ENCODE measurements around the gene EI24.

EI24 gene

DNA sequence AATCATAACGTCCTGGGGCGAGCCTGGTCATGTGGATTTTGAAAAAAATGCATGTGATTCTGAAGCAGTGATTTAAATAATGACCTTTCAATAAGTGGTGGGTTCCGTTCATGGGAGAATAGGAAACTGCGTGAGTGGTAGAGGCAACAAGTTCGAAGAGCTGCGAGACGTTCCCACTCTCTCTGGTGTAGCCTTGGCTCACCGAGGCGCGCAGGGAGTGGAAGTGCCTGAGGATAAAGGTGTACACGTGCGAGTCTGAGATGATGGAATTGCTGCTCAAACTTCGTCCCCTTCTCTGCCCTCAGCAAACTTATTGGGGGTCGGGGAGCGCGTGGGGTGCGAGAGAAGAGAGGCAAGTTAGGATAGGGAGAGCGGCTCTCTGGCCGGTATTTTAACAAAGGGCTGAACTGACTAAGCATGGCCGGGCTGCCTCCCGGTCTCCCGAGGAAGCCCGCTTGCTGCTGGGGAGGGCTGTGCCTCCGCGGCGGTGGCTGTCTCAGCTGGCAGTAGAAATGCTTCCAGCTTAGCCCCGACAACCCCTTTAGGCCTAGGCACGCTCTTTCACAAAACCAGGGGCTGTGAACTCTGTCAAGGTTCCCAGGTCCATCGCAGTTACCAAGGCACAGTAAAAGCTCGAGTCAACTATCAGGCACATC, 22.5 kb downstream of the EI24 start:
- TF ChIP-seq YY1 (IDR thresholded peaks at IDR 0.05; ENCODE audit: insufficient read depth, insufficient read length): no peak
- no peak for TF ChIP-seq SUZ12 (IDR thresholded peaks at IDR 0.05; ENCODE audit: extremely low read depth, insufficient read depth, insufficient read length)
- no peak for TF ChIP-seq ZNF274 (IDR thresholded peaks at IDR 0.05; ENCODE audit: low read depth, low read length)
- DNase-seq (ENCODE audit: low read depth, low spot score): peak; percentile 18
- peaks cover 11% of the 10 kb centered on the region for H3K36me3 ChIP-seq (ENCODE audit: insufficient read depth, insufficient read length, low read length)
- no peaks in the 10 kb centered on the region for H3K4me1 ChIP-seq (ENCODE audit: insufficient read depth, insufficient read length)
- H3K27me3 ChIP-seq (ENCODE audit: insufficient read depth, insufficient read length): no peaks in the 10 kb centered on the region
- H3K4me3 ChIP-seq (ENCODE audit: insufficient read length, low read depth): peak overlapping the region; percentile 84
- peak overlapping the region; percentile 95 for H3K9ac ChIP-seq (ENCODE audit: insufficient read length, low read depth)
- no peaks in the 10 kb centered on the region for H3K9me3 ChIP-seq (ENCODE audit: insufficient read depth, low read length)

DNA sequence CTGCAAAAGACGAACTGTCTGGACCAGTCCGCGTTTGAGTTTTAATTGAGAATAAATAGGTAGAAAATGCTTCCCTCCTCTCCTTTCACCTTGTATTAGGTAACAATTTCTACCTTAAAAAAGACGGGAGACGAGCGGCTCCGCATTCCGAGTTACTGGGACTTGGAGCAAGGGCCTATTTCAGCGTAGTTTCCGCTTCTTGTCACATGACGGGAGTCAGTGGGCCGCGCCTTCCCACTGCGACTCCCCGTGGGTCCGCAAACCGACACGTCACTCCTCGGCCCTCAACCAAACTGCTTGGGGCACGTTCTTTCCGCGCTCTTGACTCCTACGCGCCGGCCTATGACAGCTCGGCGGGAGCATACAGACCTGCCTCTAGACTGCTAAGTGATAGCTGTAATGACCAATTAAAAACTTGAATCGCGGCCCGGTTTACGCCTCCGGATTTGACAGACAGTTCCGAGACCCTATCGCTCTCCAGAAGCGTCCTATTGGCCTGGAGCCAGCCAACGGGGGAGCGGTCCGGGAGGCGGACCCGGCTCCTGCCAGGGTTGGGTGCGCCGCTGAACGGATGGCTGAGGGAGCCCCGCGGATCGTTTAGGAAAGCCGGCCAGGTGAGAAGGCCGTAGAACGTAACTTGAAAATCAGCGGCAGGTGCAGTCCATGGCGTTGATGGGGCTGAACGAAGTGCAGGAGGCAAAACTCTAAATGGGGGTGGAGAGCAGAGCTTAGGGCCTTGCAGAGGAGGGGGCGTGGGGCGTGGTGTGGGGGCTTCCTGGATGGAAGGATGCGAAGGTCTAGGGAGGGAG, 23.2 kb downstream of the EI24 start, which contains the start of gene STT3A:
TSS of gene STT3A (plus strand) at position 548 of the 809 bp plus-strand sequence. CDS start 3,064 bp downstream, outside the sequence.
- Histone ChIP-seq H3K4me1 (ENCODE audit: insufficient read depth, insufficient read length) (no peaks in the 10 kb centered on the region), H3K9ac (ENCODE audit: insufficient read length, low read depth) (peak within 1 kb of the TSS; percentile 95), H3K36me3 (ENCODE audit: insufficient read depth, insufficient read length, low read length) (peaks cover 18% of the 10 kb centered on the region), H3K27me3 (ENCODE audit: insufficient read depth, insufficient read length) (no peaks in the 10 kb centered on the region), H3K4me3 (ENCODE audit: insufficient read length, low read depth) (peak within 1 kb of the TSS; percentile 94), H3K9me3 (ENCODE audit: insufficient read depth, low read length) (no peaks in the 10 kb centered on the region)
- TF ChIP-seq ZNF274 (IDR thresholded peaks at IDR 0.05; ENCODE audit: low read depth, low read length) (no peak), SUZ12 (IDR thresholded peaks at IDR 0.05; ENCODE audit: extremely low read depth, insufficient read depth, insufficient read length) (no peak), YY1 (IDR thresholded peaks at IDR 0.05; ENCODE audit: insufficient read depth, insufficient read length) (no peak)
- DNase-seq (ENCODE audit: low read depth, low spot score): peak; percentile 97

DNA sequence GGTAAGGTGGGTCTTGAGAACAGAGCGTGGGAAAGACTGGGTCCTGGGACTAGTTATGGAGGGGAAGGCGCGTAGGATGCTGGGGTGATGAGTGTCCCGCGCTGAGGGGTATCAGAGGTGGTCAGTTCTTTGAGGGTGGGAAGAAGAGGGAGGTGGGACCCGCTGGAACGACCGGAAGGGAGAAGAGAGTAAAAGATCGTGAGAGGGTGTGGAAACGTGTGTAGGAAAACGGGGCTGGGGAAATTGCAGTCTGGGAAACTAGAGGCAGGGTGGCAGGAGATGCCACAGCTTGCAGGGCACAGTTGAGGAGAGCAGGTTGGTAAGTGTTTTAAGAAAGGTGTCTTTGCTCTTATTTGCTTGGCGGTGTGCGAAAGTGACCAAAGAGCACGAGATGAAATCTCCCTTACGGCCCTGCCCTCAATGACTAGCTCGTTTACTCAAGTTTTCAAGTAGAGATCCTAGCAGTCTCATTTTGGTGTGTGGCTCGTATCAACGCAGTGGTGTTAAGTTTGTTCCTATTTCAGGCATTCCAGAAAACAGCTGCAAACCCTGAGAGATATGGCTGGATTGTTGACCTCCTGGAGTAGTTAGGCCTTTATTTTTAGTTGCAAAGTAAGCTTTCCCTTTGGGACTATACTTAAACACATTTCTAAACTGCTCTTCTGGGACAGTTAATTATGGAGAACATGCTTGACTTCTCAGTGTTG, 24.0 kb downstream of the EI24 start:
- H3K9ac ChIP-seq (ENCODE audit: insufficient read length, low read depth): peak overlapping the region; percentile 91
- peaks cover 20% of the 10 kb centered on the region for H3K36me3 ChIP-seq (ENCODE audit: insufficient read depth, insufficient read length, low read length)
- peak overlapping the region; percentile 94 for H3K4me3 ChIP-seq (ENCODE audit: insufficient read length, low read depth)
- DNase-seq (ENCODE audit: low read depth, low spot score): no peak
- no peaks in the 10 kb centered on the region for H3K4me1 ChIP-seq (ENCODE audit: insufficient read depth, insufficient read length)
- H3K27me3 ChIP-seq (ENCODE audit: insufficient read depth, insufficient read length): no peaks in the 10 kb centered on the region
- H3K9me3 ChIP-seq (ENCODE audit: insufficient read depth, low read length): no peaks in the 10 kb centered on the region
- TF ChIP-seq ZNF274 (IDR thresholded peaks at IDR 0.05; ENCODE audit: low read depth, low read length): no peak
- TF ChIP-seq SUZ12 (IDR thresholded peaks at IDR 0.05; ENCODE audit: extremely low read depth, insufficient read depth, insufficient read length): no peak
- no peak for TF ChIP-seq YY1 (IDR thresholded peaks at IDR 0.05; ENCODE audit: insufficient read depth, insufficient read length)

DNA sequence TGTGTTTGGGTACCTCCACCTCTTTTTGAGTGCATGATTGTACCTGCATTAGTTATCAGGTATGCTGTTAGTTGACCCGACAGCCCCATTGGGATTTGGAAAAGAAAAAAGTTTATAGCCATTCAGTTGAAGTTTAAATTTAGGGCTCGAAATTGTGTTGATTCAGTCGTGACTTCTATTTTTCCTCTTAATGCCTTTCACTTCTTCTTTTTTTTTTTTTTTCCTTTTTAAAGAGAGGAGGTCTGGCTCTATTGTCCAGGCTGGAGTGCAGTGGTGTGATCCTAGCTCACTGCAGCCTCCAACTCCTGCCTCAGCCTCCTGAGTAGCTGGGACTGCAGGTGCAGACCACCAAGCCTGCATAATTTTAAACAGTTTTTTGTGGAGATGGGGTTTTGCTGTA, 25.7 kb downstream of the EI24 start:
- no peaks in the 10 kb centered on the region for H3K27me3 ChIP-seq (ENCODE audit: insufficient read depth, insufficient read length)
- H3K9me3 ChIP-seq (ENCODE audit: insufficient read depth, low read length): no peaks in the 10 kb centered on the region
- H3K36me3 ChIP-seq (ENCODE audit: insufficient read depth, insufficient read length, low read length): peaks cover 32% of the 10 kb centered on the region
- DNase-seq (ENCODE audit: low read depth, low spot score): no peak
- H3K4me3 ChIP-seq (ENCODE audit: insufficient read length, low read depth): no peak overlapping the region
- H3K4me1 ChIP-seq (ENCODE audit: insufficient read depth, insufficient read length): no peaks in the 10 kb centered on the region
- no peak overlapping the region for H3K9ac ChIP-seq (ENCODE audit: insufficient read length, low read depth)
- TF ChIP-seq ZNF274 (IDR thresholded peaks at IDR 0.05; ENCODE audit: low read depth, low read length) (no peak), YY1 (IDR thresholded peaks at IDR 0.05; ENCODE audit: insufficient read depth, insufficient read length) (no peak), SUZ12 (IDR thresholded peaks at IDR 0.05; ENCODE audit: extremely low read depth, insufficient read depth, insufficient read length) (no peak)

DNA sequence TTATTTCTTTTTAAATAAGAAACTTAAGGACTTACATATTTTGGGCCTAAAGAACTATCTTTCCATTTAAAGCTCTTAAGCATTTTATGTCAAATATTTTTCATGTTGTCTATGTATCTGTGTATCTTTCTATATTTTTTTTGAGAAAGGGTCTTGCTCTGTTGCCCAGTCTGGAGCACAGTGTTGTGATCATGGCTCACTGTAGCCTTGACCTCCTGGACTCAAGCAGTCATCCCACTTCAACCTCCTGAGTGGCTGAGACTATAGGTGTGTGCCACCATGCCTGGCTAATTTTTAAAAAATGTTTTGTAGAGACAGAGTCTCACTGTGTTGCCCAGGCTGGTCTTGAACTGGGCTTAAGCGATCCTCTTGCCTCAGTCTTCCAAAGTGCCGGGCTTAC, 31.4 kb downstream of the EI24 start:
- no peak overlapping the region for H3K4me3 ChIP-seq (ENCODE audit: insufficient read length, low read depth)
- H3K9me3 ChIP-seq (ENCODE audit: insufficient read depth, low read length): no peaks in the 10 kb centered on the region
- H3K9ac ChIP-seq (ENCODE audit: insufficient read length, low read depth): no peak overlapping the region
- no peaks in the 10 kb centered on the region for H3K27me3 ChIP-seq (ENCODE audit: insufficient read depth, insufficient read length)
- TF ChIP-seq ZNF274 (IDR thresholded peaks at IDR 0.05; ENCODE audit: low read depth, low read length) (no peak), SUZ12 (IDR thresholded peaks at IDR 0.05; ENCODE audit: extremely low read depth, insufficient read depth, insufficient read length) (no peak), YY1 (IDR thresholded peaks at IDR 0.05; ENCODE audit: insufficient read depth, insufficient read length) (no peak)
- peaks cover 82% of the 10 kb centered on the region for H3K36me3 ChIP-seq (ENCODE audit: insufficient read depth, insufficient read length, low read length)
- no peak for DNase-seq (ENCODE audit: low read depth, low spot score)
- no peaks in the 10 kb centered on the region for H3K4me1 ChIP-seq (ENCODE audit: insufficient read depth, insufficient read length)

DNA sequence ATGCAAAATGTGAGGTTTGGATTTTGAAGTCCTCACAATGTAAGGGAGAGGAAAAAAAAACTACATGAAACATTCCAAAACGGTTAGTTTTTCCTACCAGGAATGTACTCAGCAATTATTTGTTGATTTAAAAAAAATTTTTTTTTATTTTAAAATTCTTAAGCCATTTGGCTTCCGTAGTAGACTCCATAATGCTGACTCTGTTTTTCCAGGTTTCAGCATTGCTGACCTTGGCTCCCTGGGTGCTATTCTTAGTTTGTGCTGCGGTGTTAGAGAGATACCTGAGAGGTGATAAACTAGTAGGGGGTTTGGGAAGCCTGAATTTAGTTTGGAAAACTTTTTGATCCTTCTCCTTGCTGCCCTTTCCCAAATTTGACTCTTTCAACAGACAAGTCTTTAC, 33.9 kb downstream of the EI24 start:
- Histone ChIP-seq H3K9me3 (ENCODE audit: insufficient read depth, low read length) (no peaks in the 10 kb centered on the region), H3K36me3 (ENCODE audit: insufficient read depth, insufficient read length, low read length) (peaks cover 91% of the 10 kb centered on the region), H3K4me1 (ENCODE audit: insufficient read depth, insufficient read length) (no peaks in the 10 kb centered on the region), H3K9ac (ENCODE audit: insufficient read length, low read depth) (no peak overlapping the region), H3K27me3 (ENCODE audit: insufficient read depth, insufficient read length) (no peaks in the 10 kb centered on the region), H3K4me3 (ENCODE audit: insufficient read length, low read depth) (no peak overlapping the region)
- no peak for TF ChIP-seq ZNF274 (IDR thresholded peaks at IDR 0.05; ENCODE audit: low read depth, low read length)
- no peak for TF ChIP-seq YY1 (IDR thresholded peaks at IDR 0.05; ENCODE audit: insufficient read depth, insufficient read length)
- no peak for TF ChIP-seq SUZ12 (IDR thresholded peaks at IDR 0.05; ENCODE audit: extremely low read depth, insufficient read depth, insufficient read length)
- DNase-seq (ENCODE audit: low read depth, low spot score): no peak

Measured in NT2/D1 (cell line).